SK-N-SH (cell line): ENCODE data around the gene REC8. TPM values are rescaled to one million over a fixed set of nuclear protein-coding genes. Genes with fewer than 3 reads are reported as not detected.

Experiments used
- CTCF ChIA-PET: fragments of 300-600, 350-600 bp; formaldehyde crosslinking; extraction: SDS; loops from one replicate; lab custom pipeline; 2021; lab: Yijun Ruan, JAX
- POLR2A ChIA-PET: fragments of 350-600 bp; sonication (Branson Sonifier 250); formaldehyde crosslinking; extraction: SDS; loops from one replicate; lab custom pipeline; 2020; ENCODE audit warnings: antibody characterized with exemption, inconsistent platforms; lab: Yijun Ruan, JAX
- DNase-seq: peaks from one replicate; pipeline ENCODE4 v3.0.0; 2012
- H2AFZ ChIP-seq: fragments of 200-600 bp; sonication (generic); 2 replicates; pipeline ENCODE4 v1.8.1; 2016; ENCODE audit warnings: antibody characterized with exemption, mild to moderate bottlenecking, low read depth
- H3F3A ChIP-seq: fragments of 200-600 bp; sonication (generic); replicated peaks from 2 replicates; pipeline ENCODE3; 2016; ENCODE audit warnings: antibody characterized with exemption, mild to moderate bottlenecking; ENCODE audit not compliant: insufficient read depth
- H3K27ac ChIP-seq, 2 experiments: fragments of 200-500 bp in 1 of 2; fragments of 200-600 bp in 1 of 2; sonication (Bioruptor generic) in 1 of 2; sonication (generic), shearing (Covaris generic) in 1 of 2; 2 replicates each; pipeline versions ENCODE4 v1.5.1 to v1.6.1; 2014 to 2016; ENCODE audit warnings: low read depth in 2 of 2, inconsistent platforms in 1 of 2, low read length in 1 of 2, mild to moderate bottlenecking in 1 of 2, mixed read lengths in 1 of 2
- H3K27me3 ChIP-seq: fragments of 200-600 bp; sonication (generic), shearing (Covaris generic); 2 replicates; pipeline ENCODE4 v1.6.1; 2016; ENCODE audit warnings: mixed run types; ENCODE audit not compliant: insufficient read depth
- H3K36me3 ChIP-seq, 2 experiments: fragments of 200-500 bp in 1 of 2; fragments of 200-600 bp in 1 of 2; sonication (Bioruptor generic) in 1 of 2; sonication (generic) in 1 of 2; replicated peaks in 1 of 2; 2 replicates each; pipeline versions ENCODE3 to v1.5.1; 2014 to 2016; ENCODE audit warnings: low read length in 1 of 2, mild to moderate bottlenecking in 1 of 2; ENCODE audit not compliant: insufficient read depth in 2 of 2, control insufficient read depth in 1 of 2
- H3K4me1 ChIP-seq, 2 experiments: fragments of 200-500 bp in 1 of 2; fragments of 200-600 bp in 1 of 2; sonication (Bioruptor generic) in 1 of 2; sonication (generic), shearing (Covaris generic) in 1 of 2; 2 replicates each; pipeline versions ENCODE4 v1.5.1 to v1.6.1; 2014 to 2016; ENCODE audit warnings: low read depth in 1 of 2, low read length in 1 of 2, mixed run types in 1 of 2; ENCODE audit not compliant: insufficient read depth in 2 of 2, control insufficient read depth in 1 of 2
- H3K4me2 ChIP-seq: fragments of 200-600 bp; sonication (generic), shearing (Covaris generic); 2 replicates; pipeline ENCODE4 v1.6.1; 2017; ENCODE audit warnings: mixed run types
- H3K4me3 ChIP-seq, 2 experiments: fragments of 200-500 bp in 1 of 2; fragments of 200-600 bp in 1 of 2; sonication (Bioruptor generic) in 1 of 2; sonication (generic), shearing (Covaris generic) in 1 of 2; 2 replicates each; pipeline versions ENCODE4 v1.5.1 to v1.8.1; 2014 to 2016; ENCODE audit warnings: low read depth in 2 of 2, inconsistent platforms in 1 of 2, low read length in 1 of 2, mild to moderate bottlenecking in 1 of 2, mixed read lengths in 1 of 2, moderate library complexity in 1 of 2
- H3K79me2 ChIP-seq: fragments of 200-600 bp; sonication (generic); 2 replicates; pipeline ENCODE4 v1.8.1; 2017; ENCODE audit warnings: mild to moderate bottlenecking; ENCODE audit not compliant: insufficient read depth
- H3K9ac ChIP-seq: fragments of 200-600 bp; sonication (generic); 2 replicates; pipeline ENCODE4 v1.6.1; 2017; ENCODE audit warnings: mixed run types
- H3K9me2 ChIP-seq: fragments of 200-600 bp; sonication (generic); 2 replicates; pipeline ENCODE4 v1.6.1; 2017; ENCODE audit warnings: mixed run types
- H3K9me3 ChIP-seq: fragments of 200-600 bp; sonication (generic); 2 replicates; pipeline ENCODE4 v1.6.1; 2017; ENCODE audit warnings: mixed run types, mild to moderate bottlenecking, moderate library complexity
- H4K20me1 ChIP-seq: fragments of 200-600 bp; sonication (generic); 2 replicates; pipeline ENCODE4 v1.6.1; 2017; ENCODE audit warnings: mild to moderate bottlenecking, mixed run types; ENCODE audit not compliant: insufficient read depth
- ELF1 ChIP-seq: IDR thresholded peaks from 2 replicates; pipeline ENCODE4 v1.4.0; 2012
- EP300 ChIP-seq, 2 experiments: IDR thresholded peaks; 2 replicates each; pipeline versions ENCODE4 v1.4.0 to v1.6.1; 2012; ENCODE audit warnings: borderline replicate concordance in 1 of 2, low read depth in 1 of 2, low read length in 1 of 2
- FOXM1 ChIP-seq: IDR thresholded peaks from 2 replicates; pipeline ENCODE4 v1.4.0; 2012; ENCODE audit warnings: low read depth, mild to moderate bottlenecking
- IRF3 ChIP-seq: fragments of 150-350 bp; IDR thresholded peaks from 2 replicates; pipeline ENCODE4 v1.6.1; 2016; ENCODE audit warnings: mild to moderate bottlenecking, low read depth, low read length
- JUND ChIP-seq: IDR thresholded peaks from 2 replicates; pipeline ENCODE4 v1.4.0; 2012
- RAD21 ChIP-seq: IDR thresholded peaks from 2 replicates; pipeline ENCODE4 v1.6.1; 2012; ENCODE audit warnings: mild to moderate bottlenecking, low read length
- RCOR1 ChIP-seq: fragments of 150-350 bp; IDR thresholded peaks from 2 replicates; pipeline ENCODE4 v1.6.1; 2017; ENCODE audit warnings: antibody characterized with exemption, low read length
- REST ChIP-seq: IDR thresholded peaks from 2 replicates; pipeline ENCODE4 v1.6.1; 2012; ENCODE audit warnings: mild to moderate bottlenecking, low read depth, low read length, moderate library complexity
- SMC3 ChIP-seq: IDR thresholded peaks from 2 replicates; pipeline ENCODE4 v1.6.1; 2012; ENCODE audit warnings: low read depth, low read length, improper control_type of control experiment
- TAF1 ChIP-seq: IDR thresholded peaks from 2 replicates; pipeline ENCODE4 v1.6.1; 2012; ENCODE audit warnings: low read depth, mild to moderate bottlenecking, low read length, moderate library complexity, borderline replicate concordance
- TCF12 ChIP-seq: IDR thresholded peaks from 2 replicates; pipeline ENCODE4 v1.4.0; 2012
- USF2 ChIP-seq: fragments of 150-350 bp; IDR thresholded peaks from 2 replicates; pipeline ENCODE4 v1.6.1; 2017; ENCODE audit warnings: antibody characterized with exemption, low read length, low read depth, borderline replicate concordance
- YY1 ChIP-seq: IDR thresholded peaks from 2 replicates; pipeline ENCODE4 v1.4.0; 2012; ENCODE audit warnings: low read depth, mild to moderate bottlenecking
- ZBTB33 ChIP-seq: IDR thresholded peaks from 2 replicates; pipeline ENCODE4 v1.4.0; 2012; ENCODE audit warnings: low read depth, borderline replicate concordance
- WGBS: methylation state at CpG from one replicate; pipeline ENCODE4 v1.1.6; 2017; ENCODE audit warnings: low lambda C conversion rate; 5-methylcytosine and 5-hydroxymethylcytosine counted together
- polyA plus RNA-seq, 3 experiments: library from polyadenylated mRNA; depleted of rRNA; stranded (reverse); fragments of >200 nt; gene quantifications; 2 replicates each; pipeline ENCODE4 v1.2.3, GENCODE V29; 2012

The REC8 gene
- polyA plus RNA-seq, 1 of the 3 experiments (the other 2 are of a cell fraction) = 23.2 TPM

GRCh38 chr14:24197056-24197450 is 25.2 kb downstream of the REC8 start:
- CTCF ChIA-PET = interaction anchor here (1.7 to 1.9 kb wide), 2 partner anchors 36 to 100 kb away, joined by 6 to 8 read pairs; partner anchors contain the start of gene IRF9
- H3K27ac ChIP-seq = no peak overlapping the region
- H2AFZ ChIP-seq = no peak overlapping the region
- H3K79me2 ChIP-seq = peaks cover 83% of the 10 kb centered on the region
- peak overlapping the region in 1 of 2 experiments; percentile 85; a peak in 2 of 4 replicates for H3K4me3 ChIP-seq
- peaks cover 11% of the 10 kb centered on the region in 2 experiments; a peak in 2 of 4 replicates for H3K4me1 ChIP-seq
- TF ChIP-seq FOXM1 (no peak), RCOR1 (no peak), EP300 (IDR thresholded peaks at IDR 0.05; ENCODE audit: borderline replicate concordance in 1 of 2, low read depth in 1 of 2, low read length in 1 of 2) (no peak), USF2 (no peak), RAD21 (no peak), JUND (no peak), ZBTB33 (no peak), TCF12 (no peak), YY1 (no peak), TAF1 (no peak), IRF3 (no peak), ELF1 (no peak), REST (no peak), SMC3 (no peak)
- peaks cover 9 to 31% of the 10 kb centered on the region in 2 experiments for H3K36me3 ChIP-seq
- no peaks in the 10 kb centered on the region for H4K20me1 ChIP-seq
- 89% methylated on average over 2 of the region's 2 CpGs for WGBS
- DNase-seq = no peak
- H3K4me2 ChIP-seq = peak overlapping the region; percentile 97
- no peaks in the 10 kb centered on the region for H3K27me3 ChIP-seq
- H3K9me3 ChIP-seq = no peaks in the 10 kb centered on the region
- no peaks in the 10 kb centered on the region for H3F3A ChIP-seq
- H3K9ac ChIP-seq = no peak overlapping the region
- H3K9me2 ChIP-seq = no peaks in the 10 kb centered on the region
- POLR2A ChIA-PET = no interaction called here
